VCaP (cell line): ENCODE results near the gene TEAD1.

Source experiments
- H3K27ac ChIP-seq: fragments of 450-650 bp; 2 replicates; pipeline ENCODE4 v1.5.1; 2017
- TF ChIP-seq, protein P1 (sequence below): fragments of 450-650 bp; conservative IDR thresholded peaks from 2 replicates; pipeline ENCODE4 v1.5.1; 2017; ENCODE audit warnings: mild to moderate bottlenecking, moderate library complexity

Gene TEAD1

DNA sequence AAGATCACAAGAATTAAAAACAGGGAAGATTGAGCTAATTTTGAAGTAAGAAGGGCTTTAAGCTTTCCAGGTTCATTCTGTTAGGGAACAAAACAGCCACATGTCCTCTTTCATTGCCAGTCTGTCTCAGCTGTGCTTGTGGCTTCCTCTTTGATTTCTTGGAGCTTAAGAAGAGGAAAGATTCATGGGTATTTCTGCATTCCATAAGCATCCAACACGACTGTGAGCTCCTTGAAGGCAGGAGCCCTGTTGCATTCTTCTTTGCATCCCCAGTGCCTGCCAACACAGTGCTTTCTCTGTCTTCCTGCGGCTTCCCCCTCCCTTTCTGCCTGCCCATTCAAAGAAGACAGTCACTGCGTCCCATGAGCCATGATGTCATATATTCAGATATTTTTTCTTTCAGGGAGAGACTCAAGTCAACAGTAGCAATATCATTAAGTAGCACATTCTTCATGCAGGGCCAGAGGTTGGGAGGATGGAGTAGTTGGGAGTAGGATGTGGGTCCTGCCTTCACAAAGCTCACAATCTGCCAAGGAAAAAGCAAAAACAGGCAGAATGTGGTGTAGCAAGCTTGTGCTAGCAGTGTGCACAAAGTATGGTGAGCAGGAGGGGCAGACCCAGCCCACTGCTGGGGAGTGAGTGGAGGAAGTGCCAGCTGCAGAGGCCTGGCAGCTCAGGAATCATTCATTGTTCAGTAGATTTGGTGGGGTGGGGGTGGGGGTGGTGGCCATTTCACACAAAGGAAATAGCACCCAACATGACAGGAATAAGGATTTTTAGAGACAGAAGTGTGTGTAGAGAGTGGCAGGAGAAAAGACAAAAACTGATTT is 172.8 kb downstream of the TEAD1 start:
- H3K27ac ChIP-seq = peak overlapping the region; percentile 78
- TF ChIP-seq, protein P1, sequence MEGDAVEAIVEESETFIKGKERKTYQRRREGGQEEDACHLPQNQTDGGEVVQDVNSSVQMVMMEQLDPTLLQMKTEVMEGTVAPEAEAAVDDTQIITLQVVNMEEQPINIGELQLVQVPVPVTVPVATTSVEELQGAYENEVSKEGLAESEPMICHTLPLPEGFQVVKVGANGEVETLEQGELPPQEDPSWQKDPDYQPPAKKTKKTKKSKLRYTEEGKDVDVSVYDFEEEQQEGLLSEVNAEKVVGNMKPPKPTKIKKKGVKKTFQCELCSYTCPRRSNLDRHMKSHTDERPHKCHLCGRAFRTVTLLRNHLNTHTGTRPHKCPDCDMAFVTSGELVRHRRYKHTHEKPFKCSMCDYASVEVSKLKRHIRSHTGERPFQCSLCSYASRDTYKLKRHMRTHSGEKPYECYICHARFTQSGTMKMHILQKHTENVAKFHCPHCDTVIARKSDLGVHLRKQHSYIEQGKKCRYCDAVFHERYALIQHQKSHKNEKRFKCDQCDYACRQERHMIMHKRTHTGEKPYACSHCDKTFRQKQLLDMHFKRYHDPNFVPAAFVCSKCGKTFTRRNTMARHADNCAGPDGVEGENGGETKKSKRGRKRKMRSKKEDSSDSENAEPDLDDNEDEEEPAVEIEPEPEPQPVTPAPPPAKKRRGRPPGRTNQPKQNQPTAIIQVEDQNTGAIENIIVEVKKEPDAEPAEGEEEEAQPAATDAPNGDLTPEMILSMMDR = no peak

GRCh38 chr11:12848413-12848812 is 174.2 kb downstream of the TEAD1 start:
- H3K27ac ChIP-seq = no peak overlapping the region
- TF ChIP-seq, protein P1 = no peak

DNA sequence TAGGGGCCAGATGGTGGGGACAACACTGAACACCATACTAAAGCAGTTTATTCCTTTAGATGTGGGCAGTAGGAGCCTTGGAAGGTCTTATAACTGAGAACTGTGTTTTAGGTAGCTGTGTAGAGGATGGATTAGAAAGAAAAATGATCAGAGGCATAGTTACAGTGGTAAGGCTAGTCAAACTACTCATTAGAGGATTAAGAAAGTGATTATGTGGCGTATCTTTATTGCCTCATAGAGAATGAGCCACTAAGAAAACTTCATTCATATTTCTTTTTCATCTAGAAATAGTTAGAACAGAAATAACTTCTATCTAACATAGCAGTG is 179.1 kb downstream of the TEAD1 start:
- H3K27ac ChIP-seq = peak overlapping the region; percentile 99
- TF ChIP-seq, protein P1 = no peak

DNA sequence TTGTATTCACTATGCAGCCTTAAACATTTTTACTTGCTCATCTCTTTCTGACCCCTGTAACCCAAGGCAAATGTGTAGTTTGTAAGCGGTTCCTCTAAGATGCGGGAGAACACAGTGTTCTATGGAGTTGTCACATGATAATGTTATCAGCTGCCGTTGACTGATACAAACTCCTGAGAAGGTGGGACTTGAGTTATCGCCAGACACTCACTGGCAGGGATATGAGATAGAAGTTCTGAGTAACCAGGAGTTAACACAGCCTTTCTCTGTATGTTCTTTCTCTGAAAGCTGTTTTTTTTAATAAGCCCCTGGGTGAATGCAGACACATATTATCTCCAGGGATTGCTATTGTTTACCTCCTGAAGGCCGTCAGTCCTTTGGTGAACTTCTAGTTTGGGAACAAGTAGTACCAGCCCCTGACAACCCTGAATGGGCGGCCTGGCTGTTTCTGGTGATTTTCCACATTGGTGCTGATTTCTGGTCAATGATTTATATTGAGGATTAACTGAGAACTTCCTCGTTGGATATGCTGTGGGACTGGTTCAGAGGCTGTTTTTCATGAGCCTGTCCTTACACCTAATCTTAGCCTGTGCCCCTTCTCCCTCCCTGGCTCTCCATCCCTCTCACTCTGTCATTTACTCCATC is 179.6 kb downstream of the TEAD1 start:
- TF ChIP-seq, protein P1 = no peak
- peak overlapping the region; percentile 99 for H3K27ac ChIP-seq

- TF ChIP-seq, protein P1 = no peak
- peak overlapping the region; percentile 99 for H3K27ac ChIP-seq
Observed at GRCh38 chr11:12854297-12854661, 180.1 kb downstream of the TEAD1 start.

DNA sequence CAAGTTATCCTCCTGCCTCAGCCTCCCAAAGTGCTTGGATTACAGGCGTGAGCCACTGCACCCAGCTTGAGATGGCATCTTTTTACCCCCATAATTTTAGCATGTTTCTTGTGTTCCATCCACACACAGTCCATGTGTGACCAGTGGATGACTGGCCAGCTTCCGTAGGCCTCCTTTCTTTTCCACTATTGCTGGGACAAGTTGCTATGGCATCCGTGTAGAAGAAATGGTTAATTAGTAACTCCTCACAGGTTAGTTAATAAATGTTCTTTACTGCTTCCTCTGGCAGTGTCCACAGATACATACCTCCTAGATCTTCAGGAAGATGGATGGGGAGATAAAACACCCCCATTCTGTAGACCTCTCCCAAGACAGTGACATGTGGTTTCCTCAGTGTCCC is 180.6 kb downstream of the TEAD1 start:
- H3K27ac ChIP-seq = peak overlapping the region; percentile 99
- TF ChIP-seq, protein P1 = no peak

DNA sequence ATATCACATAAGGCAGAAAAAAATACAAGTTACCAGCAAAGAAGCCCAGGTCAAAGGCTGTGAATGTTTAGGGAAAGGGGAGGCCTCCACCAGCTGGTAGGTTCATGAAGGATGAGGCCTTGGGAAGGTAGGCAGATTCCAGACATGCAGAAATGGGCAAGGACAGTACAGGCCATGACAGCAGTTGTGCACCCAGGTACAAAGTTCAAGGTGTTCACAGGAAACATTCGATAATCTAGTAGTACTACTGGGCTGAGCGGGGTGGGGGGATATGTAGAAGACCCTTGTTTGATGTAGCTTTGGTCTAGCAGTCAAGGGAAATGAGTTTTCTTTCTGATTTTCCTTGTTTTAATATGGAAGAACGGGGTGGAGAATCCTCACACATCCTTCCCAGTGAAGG is 182.1 kb downstream of the TEAD1 start:
- H3K27ac ChIP-seq = peak overlapping the region; percentile 99
- TF ChIP-seq, protein P1 = no peak
